HG02943 (cell line): ENCODE data around the gene OSBPL2.

Source experiments
- ATAC-seq: cut with Tn5 transposase; IDR thresholded peaks from one replicate; pipeline ENCODE4 v1.9.1; 2021; ENCODE audit warnings: mild to moderate bottlenecking, low read depth, moderate library complexity; ENCODE audit not compliant: unreplicated experiment

Gene OSBPL2

GRCh38 chr20:62232770-62233645 lies 5.3 kb upstream of the OSBPL2 start:
- no peak for ATAC-seq

GRCh38 chr20:62233684-62234083 lies 4.6 kb upstream of the OSBPL2 start:
- no peak for ATAC-seq

- no peak for ATAC-seq
These were observed 4.0 kb upstream of the OSBPL2 start for GRCh38 chr20:62234339-62234738.

DNA sequence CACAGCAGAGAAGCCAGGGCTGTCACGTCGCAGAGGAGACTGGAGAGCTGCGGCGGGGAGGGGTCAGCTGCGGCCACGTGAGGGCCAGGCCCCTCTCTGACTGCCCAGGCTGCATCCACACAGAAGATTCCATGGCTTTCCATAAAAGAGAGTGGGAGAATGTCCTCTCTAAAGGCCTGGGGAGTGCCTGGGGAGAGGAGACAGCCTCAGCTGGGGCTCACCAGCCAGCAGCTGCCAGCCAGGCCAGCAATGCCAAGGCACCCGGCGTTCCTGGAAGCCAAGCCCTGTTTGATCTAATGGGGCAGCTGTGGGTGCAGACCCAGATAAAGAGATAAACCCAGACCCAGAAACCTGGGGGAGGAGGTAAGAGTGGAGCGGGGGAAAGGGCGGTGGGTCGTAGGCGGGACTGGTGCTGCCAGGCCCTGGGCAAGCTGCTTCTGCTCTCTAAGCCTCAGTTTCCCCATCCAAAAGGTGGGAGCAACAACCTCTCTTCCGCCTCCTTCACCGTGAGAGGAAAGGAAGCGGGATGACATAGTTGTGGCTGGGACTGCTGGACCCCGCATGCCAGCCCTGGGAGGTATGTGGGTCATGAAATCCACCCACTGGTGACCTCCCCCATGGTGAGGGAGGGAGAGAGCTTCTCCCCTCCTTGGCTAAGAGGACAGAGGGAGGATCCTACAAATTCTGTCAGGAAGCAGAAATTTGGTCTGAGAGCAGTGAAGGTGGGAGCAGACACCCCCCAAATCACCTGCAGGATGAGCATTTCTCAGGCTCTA lies 3.1 kb upstream of the OSBPL2 start:
- ATAC-seq = no peak

GRCh38 chr20:62235777-62236157 lies 2.6 kb upstream of the OSBPL2 start:
- no peak for ATAC-seq

- ATAC-seq = no peak
These were observed 2.1 kb upstream of the OSBPL2 start for GRCh38 chr20:62236200-62236599.

DNA sequence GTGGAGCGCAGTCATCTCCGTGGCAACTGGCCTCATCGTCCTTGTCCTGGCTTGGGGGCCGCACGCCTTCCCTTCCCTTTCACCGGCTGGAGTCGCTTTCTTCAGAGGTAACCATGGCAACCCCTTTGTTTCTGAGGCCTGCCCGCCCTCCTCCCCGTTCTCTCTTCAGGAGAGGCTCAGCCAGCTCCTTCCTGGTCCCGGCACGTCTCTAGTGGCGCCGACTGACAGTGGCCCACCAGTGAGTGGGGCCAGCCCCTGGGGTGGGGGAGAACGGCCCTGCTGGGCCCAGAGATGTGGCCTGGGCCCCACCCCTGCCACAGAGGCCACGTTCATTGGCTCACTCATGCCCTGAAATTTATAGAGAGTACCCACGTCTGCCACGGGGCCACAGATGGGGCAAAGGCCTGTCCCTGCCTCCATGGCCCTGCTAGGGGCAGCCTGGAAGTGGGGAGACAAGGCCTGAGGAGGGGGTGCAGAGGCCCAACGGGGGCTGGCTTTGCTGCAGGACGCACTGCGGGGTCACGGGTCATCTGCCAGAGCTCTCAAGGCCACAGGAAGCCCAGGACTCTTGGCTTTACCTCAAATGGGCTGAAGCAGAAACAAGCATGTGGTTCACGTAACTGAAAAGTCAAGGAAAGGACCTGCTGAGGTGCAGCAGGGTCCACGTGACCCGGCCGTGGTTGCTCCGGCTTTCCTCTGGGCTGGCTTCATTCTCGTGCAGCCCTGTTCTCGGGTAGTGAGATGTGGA lies 1.4 kb upstream of the OSBPL2 start:
- ATAC-seq = no peak

DNA sequence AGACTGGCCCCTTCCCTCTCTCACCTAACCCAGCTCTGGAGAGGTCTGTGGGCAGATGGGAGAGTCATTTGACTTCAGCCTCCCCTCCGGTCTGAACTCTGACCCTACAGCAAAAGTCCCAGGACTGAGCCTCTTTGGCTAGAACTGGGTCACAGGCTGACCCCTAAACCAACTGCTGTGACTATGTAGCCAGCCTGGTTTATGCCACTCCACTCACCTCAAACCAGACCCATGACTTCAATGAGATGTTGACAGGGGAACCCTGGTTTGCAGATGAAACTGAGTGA lies 864 bp upstream of the OSBPL2 start:
- ATAC-seq = no peak

DNA sequence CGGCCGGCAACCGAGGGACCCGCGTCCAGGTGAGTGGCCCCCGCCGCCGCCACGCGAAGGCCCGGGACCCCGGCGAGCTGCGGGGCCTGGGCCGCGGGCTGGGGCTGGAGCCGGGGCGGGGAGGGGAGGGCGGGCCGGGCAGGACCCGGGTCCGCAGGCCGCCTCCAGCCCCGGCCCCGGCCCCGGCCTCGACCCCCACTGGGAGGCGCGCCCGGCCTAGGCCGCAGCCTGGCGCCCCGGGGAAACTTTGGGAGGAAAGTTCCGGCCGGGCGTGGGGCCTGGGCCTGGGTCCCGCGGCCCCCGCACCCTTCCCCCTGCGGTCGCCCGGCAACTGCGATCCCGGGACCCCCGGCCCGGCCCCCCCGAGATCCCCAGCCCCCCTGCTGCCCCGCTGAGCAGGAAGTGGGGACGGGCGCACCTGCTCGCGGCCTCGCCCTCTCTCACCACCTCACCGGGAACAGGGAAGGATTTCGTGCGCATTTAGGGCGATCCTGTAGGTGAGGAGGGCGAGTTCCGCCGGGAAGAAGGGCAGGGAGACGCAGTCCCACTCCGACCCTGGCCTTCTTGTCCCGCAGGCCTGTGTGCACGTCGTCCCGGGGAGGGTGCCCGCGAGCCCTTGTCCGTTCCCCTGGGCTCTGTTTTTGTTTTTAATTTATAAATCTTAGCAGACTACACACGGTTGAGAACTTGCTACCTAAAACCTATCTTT lies 402 bp downstream of the OSBPL2 start:
- peak; percentile 6 for ATAC-seq

DNA sequence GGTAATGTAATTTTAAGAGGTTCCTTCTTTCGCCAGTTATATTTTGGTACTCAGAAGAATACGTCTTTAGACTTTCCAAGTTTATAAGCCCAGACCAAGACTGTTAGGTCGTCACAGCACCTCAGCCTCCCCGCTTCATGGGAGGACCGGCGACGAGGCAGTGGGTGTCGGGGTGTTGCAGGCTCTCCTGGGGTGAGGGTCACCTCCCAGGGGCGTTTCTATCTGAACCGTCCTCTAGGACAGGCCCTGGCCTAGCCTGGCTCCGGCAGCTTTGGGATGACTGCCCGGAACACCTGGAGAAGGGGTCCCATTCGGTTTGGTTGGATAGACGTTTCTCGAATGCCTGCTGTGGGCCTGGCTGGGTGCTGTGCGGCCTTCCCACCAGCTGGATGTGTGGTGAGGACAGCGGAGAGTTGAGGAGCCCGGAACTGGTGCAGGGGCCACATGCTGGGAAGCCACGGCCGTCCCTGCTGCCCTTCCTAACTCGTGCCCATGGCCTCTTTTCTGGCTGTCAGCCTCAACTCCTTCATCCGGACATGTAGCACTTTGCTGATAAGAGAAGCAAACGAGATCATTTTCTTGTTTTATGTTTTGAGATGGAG lies 1.1 kb downstream of the OSBPL2 start:
- ATAC-seq = no peak

- no peak for ATAC-seq
These were observed 1.8 kb downstream of the OSBPL2 start for GRCh38 chr20:62240020-62240685.

DNA sequence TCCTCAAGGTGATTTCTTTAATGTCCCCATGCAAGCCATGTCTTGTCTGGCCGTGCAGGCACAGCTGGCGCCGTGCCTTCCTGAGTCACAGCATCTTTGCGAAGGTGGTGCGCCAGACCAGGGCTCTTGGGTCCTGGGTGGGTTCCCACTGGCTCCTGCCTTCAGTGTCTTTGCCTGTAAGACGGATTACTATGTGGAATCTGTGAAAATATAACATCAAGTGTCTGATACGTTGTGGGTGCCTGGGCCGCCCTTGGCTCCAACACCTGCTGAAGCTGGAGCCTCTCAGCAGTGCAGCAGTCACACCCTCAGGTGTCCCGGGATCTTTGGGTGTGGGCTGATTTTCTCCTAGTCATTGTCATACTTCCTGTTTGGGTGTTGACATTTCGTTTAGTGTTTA lies 3.2 kb downstream of the OSBPL2 start:
- ATAC-seq = no peak

DNA sequence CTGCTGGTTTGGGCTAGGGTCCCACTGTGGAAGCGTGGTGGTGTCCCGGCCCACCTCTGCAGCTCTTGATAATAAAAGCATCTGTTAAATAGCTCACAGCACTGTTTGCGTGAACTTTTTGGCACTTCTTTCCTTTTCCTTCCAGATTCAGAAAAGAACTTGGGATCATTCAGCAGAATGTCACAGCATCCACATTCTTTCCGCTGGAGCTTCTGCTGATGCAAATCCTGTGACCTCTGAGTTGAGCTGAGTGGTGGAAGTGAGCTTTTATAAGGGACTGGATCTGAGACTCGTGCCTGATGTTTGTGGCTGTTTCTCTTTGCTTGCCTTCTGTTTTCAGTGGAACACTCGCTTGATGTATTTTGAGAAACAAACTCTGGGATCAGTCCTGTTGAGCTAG lies 3.9 kb downstream of the OSBPL2 start:
- no peak for ATAC-seq

GRCh38 chr20:62243106-62243505 lies 4.8 kb downstream of the OSBPL2 start:
- ATAC-seq = no peak

GRCh38 chr20:62243906-62244515 lies 5.7 kb downstream of the OSBPL2 start:
- no peak for ATAC-seq

GRCh38 chr20:62244644-62245108 lies 6.4 kb downstream of the OSBPL2 start:
- ATAC-seq = no peak

- ATAC-seq = no peak
These were observed 7.6 kb downstream of the OSBPL2 start for GRCh38 chr20:62245911-62246280.

- ATAC-seq = no peak
These were observed 8.1 kb downstream of the OSBPL2 start for GRCh38 chr20:62246431-62246830.
